CD14-positive monocyte (primary cell): ENCODE measurements around the gene CASP8. TPM values are rescaled to one million over a fixed set of nuclear protein-coding genes. Genes with fewer than 3 reads are reported as not detected.

Source experiments
- DNase-seq, 3 donors: peaks; one replicate each; pipeline ENCODE4 v3.0.0-alpha.2; 2011 to 2022
- H2AFZ ChIP-seq: 2 replicates; pipeline ENCODE4 v1.6.0; 2012; ENCODE audit warnings: mild to moderate bottlenecking, low read depth, low read length, inconsistent platforms; ENCODE audit not compliant: insufficient read depth, poor library complexity, severe bottlenecking
- H3K27ac ChIP-seq, 2 donors: 1 replicate in 1 of 2; 2 replicates in 1 of 2; pipeline ENCODE4 v1.5.1; 2012 to 2013; ENCODE audit warnings: low read length in 2 of 2, control low read depth in 1 of 2, inconsistent platforms in 1 of 2, low read depth in 1 of 2, mild to moderate bottlenecking in 1 of 2
- H3K27me3 ChIP-seq, 2 donors: one replicate each; pipeline versions ENCODE4 v1.6.0 to v1.6.1; 2011 to 2013; ENCODE audit warnings: low read length in 2 of 2; ENCODE audit not compliant: control insufficient read depth in 2 of 2, insufficient read depth in 2 of 2
- H3K36me3 ChIP-seq, 2 donors: replicated peaks in 1 of 2; 1 replicate in 1 of 2; 2 replicates in 1 of 2; pipeline versions ENCODE4 v1.5.1 to v1.6.1; 2012 to 2013; ENCODE audit warnings: low read length in 2 of 2, control low read depth in 1 of 2, inconsistent platforms in 1 of 2, mild to moderate bottlenecking in 1 of 2; ENCODE audit not compliant: insufficient read depth in 2 of 2, control insufficient read depth in 1 of 2
- H3K4me1 ChIP-seq, 2 donors: 1 replicate in 1 of 2; 2 replicates in 1 of 2; pipeline versions ENCODE4 v1.5.1 to v1.6.1; 2012 to 2013; ENCODE audit warnings: low read length in 2 of 2, control low read depth in 1 of 2, inconsistent platforms in 1 of 2, mild to moderate bottlenecking in 1 of 2, moderate library complexity in 1 of 2; ENCODE audit not compliant: insufficient read depth in 2 of 2, control insufficient read depth in 1 of 2
- H3K4me2 ChIP-seq: replicated peaks from 2 replicates; pipeline ENCODE3; 2012; ENCODE audit warnings: low read length, moderate library complexity, mild to moderate bottlenecking; ENCODE audit not compliant: poor library complexity, severe bottlenecking; ENCODE audit errors: extremely low read depth
- H3K4me3 ChIP-seq, 3 experiments: fragments of 200-600 bp in 1 of 3; sonication (generic) in 1 of 3; replicated peaks in 1 of 3; 1 replicate in 2 of 3; 2 replicates in 1 of 3; pipeline ENCODE4 v1.5.1; 2011 to 2013; ENCODE audit warnings: low read length in 3 of 3, mild to moderate bottlenecking in 3 of 3, control low read depth in 2 of 3, low read depth in 2 of 3, inconsistent platforms in 1 of 3, moderate library complexity in 1 of 3
- H3K79me2 ChIP-seq: 2 replicates; pipeline ENCODE4 v1.6.0; 2012; ENCODE audit warnings: mild to moderate bottlenecking, control low read depth, inconsistent platforms, low read length, moderate library complexity; ENCODE audit not compliant: insufficient read depth
- H3K9ac ChIP-seq: 2 replicates; pipeline ENCODE4 v1.6.0; 2017; ENCODE audit warnings: low read length, mild to moderate bottlenecking; ENCODE audit not compliant: insufficient read depth, poor library complexity, severe bottlenecking
- H3K9me3 ChIP-seq, 2 donors: replicated peaks in 1 of 2; 1 replicate in 1 of 2; 2 replicates in 1 of 2; pipeline versions ENCODE4 v1.5.1 to v1.6.1; 2012 to 2013; ENCODE audit warnings: low read length in 2 of 2, control low read depth in 1 of 2; ENCODE audit not compliant: control insufficient read depth in 1 of 2, insufficient read depth in 1 of 2
- H4K20me1 ChIP-seq: 2 replicates; pipeline ENCODE4 v1.6.0; 2012; ENCODE audit warnings: mild to moderate bottlenecking, low read length, control low read depth, moderate library complexity; ENCODE audit not compliant: insufficient read depth
- H3K27ac Mint-ChIP-seq, 7 donors: one replicate each; pipeline ENCODE4 v1.8.0; 2020; ENCODE audit warnings: mild to moderate bottlenecking in 7 of 7, mixed read lengths in 7 of 7, moderate library complexity in 6 of 7, inconsistent platforms in 2 of 7
- H3K27me3 Mint-ChIP-seq, 3 donors: one replicate each; pipeline ENCODE4 v1.8.0; 2021 to 2022; ENCODE audit warnings: low read depth in 3 of 3, mild to moderate bottlenecking in 3 of 3, mixed read lengths in 3 of 3, moderate library complexity in 3 of 3, inconsistent platforms in 1 of 3
- H3K36me3 Mint-ChIP-seq, 2 donors: one replicate each; pipeline ENCODE4 v1.8.0; 2020; ENCODE audit warnings: mixed read lengths in 2 of 2, inconsistent platforms in 1 of 2, mild to moderate bottlenecking in 1 of 2
- H3K4me1 Mint-ChIP-seq: one replicate; pipeline ENCODE4 v1.8.0; 2020; ENCODE audit warnings: mild to moderate bottlenecking, mixed read lengths
- H3K4me3 Mint-ChIP-seq, 2 donors: one replicate each; pipeline ENCODE4 v1.8.0; 2020; ENCODE audit warnings: mild to moderate bottlenecking in 2 of 2, mixed read lengths in 2 of 2, moderate library complexity in 1 of 2
- H3K9me3 Mint-ChIP-seq, 7 donors: one replicate each; pipeline ENCODE4 v1.8.0; 2020 to 2022; ENCODE audit warnings: mixed read lengths in 7 of 7, mild to moderate bottlenecking in 6 of 7, moderate library complexity in 6 of 7, inconsistent platforms in 2 of 7
- CTCF ChIP-seq: fragments of 200-600 bp; IDR thresholded peaks from one replicate; pipeline ENCODE4 v1.8.0; 2022; ENCODE audit warnings: antibody characterized with exemption, mild to moderate bottlenecking
- WGBS: methylation state at CpG from one replicate; pipeline ENCODE4 v1.1.5; 2013; ENCODE audit warnings: missing lambda C conversion rate; ENCODE audit not compliant: insufficient coverage; 5-methylcytosine and 5-hydroxymethylcytosine counted together
- intact Hi-C, 2 donors: fragments of 100-400 bp; cut with micrococcal nuclease; formaldehyde crosslinking; loops; one replicate each; pipeline versions ENCODE4 v1.15.0 to v1.15.1; 2023
- polyA plus RNA-seq, 3 donors: library from polyadenylated mRNA; depleted of rRNA in 1 of 3; unstranded in 2 of 3; stranded (reverse) in 1 of 3; fragments of 300-500 nt in 2 of 3; fragments of >200 nt in 1 of 3; fragmentation: Illumina TruSeq in 2 of 3; gene quantifications; 1 replicate in 2 of 3; 2 replicates in 1 of 3; pipeline ENCODE4 v1.2.3, GENCODE V29; 2012 to 2021

Gene CASP8
- polyA plus RNA-seq, 3 donors, result 40.0 to 123 (median 80.7) TPM

- H3K4me2 ChIP-seq, result no peak overlapping the region
- H2AFZ ChIP-seq, result no peak overlapping the region
- H3K27ac ChIP-seq, result no peak overlapping the region
- H3K9me3 ChIP-seq, result peaks cover 26 to 39% of the 10 kb centered on the region in 2 donors
- peaks cover 0 to 1% (median 0%) of the 10 kb centered on the region in 3 donors for H3K27me3 Mint-ChIP-seq
- TF ChIP-seq CTCF, result no peak
- no peak overlapping the region for H3K4me3 Mint-ChIP-seq
- H3K4me1 Mint-ChIP-seq, result no peaks in the 10 kb centered on the region
- no peaks in the 10 kb centered on the region for H3K4me1 ChIP-seq
- H3K4me3 ChIP-seq, result no peak overlapping the region
- H3K9me3 Mint-ChIP-seq, result peaks cover 27 to 66% (median 46%) of the 10 kb centered on the region in 7 donors
- H3K27me3 ChIP-seq, result no peaks in the 10 kb centered on the region
- no peaks in the 10 kb centered on the region for H3K36me3 ChIP-seq
- no peaks in the 10 kb centered on the region for H3K79me2 ChIP-seq
- H3K36me3 Mint-ChIP-seq, result peaks cover 4 to 8% of the 10 kb centered on the region in 2 donors
- H3K9ac ChIP-seq, result no peak overlapping the region
- no peak overlapping the region for H3K27ac Mint-ChIP-seq
- H4K20me1 ChIP-seq, result no peaks in the 10 kb centered on the region
- DNase-seq, result no peak
- intact Hi-C loops, result no loop called here
These were observed 62.4 kb downstream of the CASP8 start for GRCh38 chr2:201322772-201323171.

GRCh38 chr2:201327678-201328077 is 67.3 kb downstream of the CASP8 start:
- Mint-ChIP-seq H3K27me3 (peaks cover 0 to 1% (median 0%) of the 10 kb centered on the region in 3 donors), H3K9me3 (peaks cover 14 to 26% (median 21%) of the 10 kb centered on the region in 7 donors), H3K4me3 (no peak overlapping the region), H3K4me1 (no peaks in the 10 kb centered on the region), H3K27ac (no peak overlapping the region), H3K36me3 (no peaks in the 10 kb centered on the region)
- Histone ChIP-seq H3K4me1 (no peaks in the 10 kb centered on the region), H3K9me3 (peaks cover 3 to 12% of the 10 kb centered on the region in 2 donors), H3K27ac (no peak overlapping the region), H3K9ac (no peak overlapping the region), H4K20me1 (no peaks in the 10 kb centered on the region), H3K4me3 (no peak overlapping the region), H3K36me3 (no peaks in the 10 kb centered on the region), H3K4me2 (no peak overlapping the region), H3K27me3 (no peaks in the 10 kb centered on the region), H3K79me2 (no peaks in the 10 kb centered on the region), H2AFZ (no peak overlapping the region)
- WGBS, result no CpG with 5 or more reads among the region's 3 CpGs
- intact Hi-C loops, result no loop called here
- no peak for TF ChIP-seq CTCF
- DNase-seq, result no peak
